OCI-LY7 (cell line): Measurements from ENCODE around the gene TSR1.

Source experiments
- CTCF ChIP-seq: fragments of 200-600 bp; sonication (generic); conservative IDR thresholded peaks from 2 replicates; pipeline ENCODE4 v1.5.1; 2014; ENCODE audit warnings: mild to moderate bottlenecking, antibody characterized with exemption, low read length, moderate library complexity, mixed read lengths
- EZH2phosphoT487 ChIP-seq: fragments of 200-600 bp; sonication (generic); IDR thresholded peaks from 2 replicates; pipeline ENCODE4 v1.6.1; 2018; ENCODE audit warnings: low read depth, borderline replicate concordance, mild to moderate bottlenecking, mixed run types, antibody characterized with exemption, low read length, moderate library complexity, mixed read lengths

GRCh38 chr17:2279707-2280106 is 56.5 kb downstream of the TSR1 start:
- TF ChIP-seq CTCF (no peak), EZH2phosphoT487 (no peak)
